Astrocyte (in vitro differentiated cells and primary cell): ENCODE data around the gene RASSF3.

ENCODE experiments used
- CTCF ChIP-seq: IDR thresholded peaks from 2 replicates; pipeline ENCODE4 v1.5.1; 2011; ENCODE audit warnings: low read depth, mild to moderate bottlenecking, inconsistent platforms, low read length, moderate library complexity; ENCODE audit not compliant: insufficient read depth
- EZH2 ChIP-seq: IDR thresholded peaks from 2 replicates; pipeline ENCODE4 v1.6.1; 2012; ENCODE audit warnings: mild to moderate bottlenecking, low read length, inconsistent platforms; ENCODE audit not compliant: insufficient read depth

DNA sequence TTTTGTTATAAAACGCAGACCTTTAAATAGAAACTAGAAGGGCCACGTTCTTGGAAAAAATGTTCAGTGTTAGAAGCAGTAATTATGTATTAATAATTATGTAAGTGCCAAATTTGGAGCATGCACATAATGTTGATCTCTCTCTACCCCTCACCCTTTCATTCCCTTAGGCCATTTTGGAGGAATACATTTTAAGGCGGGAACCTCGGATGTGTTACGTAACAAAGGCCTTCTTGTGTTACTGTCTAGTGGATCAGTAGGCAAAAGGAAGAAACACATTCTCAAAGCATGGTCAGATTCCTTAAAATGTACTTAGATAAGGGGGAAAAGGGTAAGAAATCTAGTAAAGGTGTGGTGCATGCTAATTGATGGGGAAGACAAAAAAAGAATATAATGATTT is 52.7 kb downstream of the RASSF3 start:
- TF ChIP-seq CTCF, result no peak
- TF ChIP-seq EZH2, result no peak
